ENCODE data around the gene HOMER2. TPM values are rescaled to one million over a fixed set of nuclear protein-coding genes. Genes with fewer than 3 reads are reported as not detected.

HOMER2 gene
- total RNA-seq, 1 donor from 2014 or later, result 48.8 TPM

- H3K4me3 ChIP-seq (ENCODE audit: low read depth, low read length), result no peak overlapping the region
- no peak for DNase-seq (ENCODE audit: low read depth)
- no peak for TF ChIP-seq CTCF (conservative IDR thresholded peaks at IDR 0.05; ENCODE audit: low read depth, low read length)
Observed at GRCh38 chr15:82911458-82911857, 41.1 kb downstream of the HOMER2 start.

GRCh38 chr15:82910721-82911120, 41.8 kb downstream of the HOMER2 start:
- H3K4me3 ChIP-seq (ENCODE audit: low read depth, low read length), result no peak overlapping the region
- TF ChIP-seq CTCF (conservative IDR thresholded peaks at IDR 0.05; ENCODE audit: low read depth, low read length), result no peak
- DNase-seq (ENCODE audit: low read depth), result no peak

GRCh38 chr15:82909080-82909815, 43.3 kb downstream of the HOMER2 start:
- DNase-seq (ENCODE audit: low read depth), result no peak
- no peak overlapping the region for H3K4me3 ChIP-seq (ENCODE audit: low read depth, low read length)
- TF ChIP-seq CTCF (conservative IDR thresholded peaks at IDR 0.05; ENCODE audit: low read depth, low read length), result no peak

GRCh38 chr15:82907350-82907749, 45.2 kb downstream of the HOMER2 start:
- DNase-seq (ENCODE audit: low read depth), result no peak
- TF ChIP-seq CTCF (conservative IDR thresholded peaks at IDR 0.05; ENCODE audit: low read depth, low read length), result no peak
- no peak overlapping the region for H3K4me3 ChIP-seq (ENCODE audit: low read depth, low read length)

- no peak for TF ChIP-seq CTCF (conservative IDR thresholded peaks at IDR 0.05; ENCODE audit: low read depth, low read length)
- DNase-seq (ENCODE audit: low read depth), result no peak
- H3K4me3 ChIP-seq (ENCODE audit: low read depth, low read length), result no peak overlapping the region
Observed at GRCh38 chr15:82904574-82904973, 47.9 kb downstream of the HOMER2 start.

GRCh38 chr15:82903511-82903910, 49.0 kb downstream of the HOMER2 start:
- TF ChIP-seq CTCF (conservative IDR thresholded peaks at IDR 0.05; ENCODE audit: low read depth, low read length), result no peak
- H3K4me3 ChIP-seq (ENCODE audit: low read depth, low read length), result no peak overlapping the region
- no peak for DNase-seq (ENCODE audit: low read depth)
